Activated T-cell treated with anti-CD3 and anti-CD28 coated beads, Interleukin-2, amount 50 U/mL, for 24 hours (primary cell): ENCODE results near the gene WDR18.

Experiments
- DNase-seq: peaks from one replicate; pipeline ENCODE4 v3.0.0-alpha.2; 2020
- H3K27ac Mint-ChIP-seq: 2 replicates; pipeline ENCODE4 v1.8.0; 2020; ENCODE audit warnings: mild to moderate bottlenecking, mixed read lengths
- H3K27me3 Mint-ChIP-seq: 2 replicates; pipeline ENCODE4 v1.8.0; 2020; ENCODE audit warnings: mixed read lengths
- H3K36me3 Mint-ChIP-seq: 2 replicates; pipeline ENCODE4 v1.8.0; 2020; ENCODE audit warnings: low read depth, mixed read lengths
- H3K4me1 Mint-ChIP-seq: 2 replicates; pipeline ENCODE4 v1.8.0; 2020; ENCODE audit warnings: low read depth, mixed read lengths
- H3K4me3 Mint-ChIP-seq: 2 replicates; pipeline ENCODE4 v1.8.0; 2020; ENCODE audit warnings: mild to moderate bottlenecking, moderate library complexity, mixed read lengths
- H3K9me3 Mint-ChIP-seq: 2 replicates; pipeline ENCODE4 v1.8.0; 2020; ENCODE audit warnings: mixed read lengths

Gene WDR18

GRCh38 chr19:1000591-1001537, 16.7 kb downstream of the WDR18 start:
- H3K9me3 Mint-ChIP-seq = no peaks in the 10 kb centered on the region
- DNase-seq = no peak
- H3K27me3 Mint-ChIP-seq = peaks cover 37% of the 10 kb centered on the region
- H3K36me3 Mint-ChIP-seq = no peaks in the 10 kb centered on the region
- peak overlapping the region; percentile 41 for H3K4me3 Mint-ChIP-seq
- peaks cover 10% of the 10 kb centered on the region for H3K4me1 Mint-ChIP-seq
- H3K27ac Mint-ChIP-seq = peak overlapping the region; percentile 22

GRCh38 chr19:1001538-1002166, 17.5 kb downstream of the WDR18 start:
- Mint-ChIP-seq H3K9me3 (no peaks in the 10 kb centered on the region), H3K4me1 (peaks cover 5% of the 10 kb centered on the region), H3K4me3 (no peak overlapping the region), H3K27me3 (peaks cover 34% of the 10 kb centered on the region), H3K36me3 (peaks cover 2% of the 10 kb centered on the region), H3K27ac (no peak overlapping the region)
- peak; percentile 85 for DNase-seq

- Mint-ChIP-seq H3K4me1 (peaks cover 4% of the 10 kb centered on the region), H3K36me3 (peaks cover 7% of the 10 kb centered on the region), H3K27ac (peak overlapping the region; percentile 58), H3K9me3 (no peaks in the 10 kb centered on the region), H3K27me3 (peaks cover 32% of the 10 kb centered on the region), H3K4me3 (no peak overlapping the region)
- no peak for DNase-seq
These were observed 18.5 kb downstream of the WDR18 start for GRCh38 chr19:1002600-1002999.

GRCh38 chr19:1003283-1003682, 19.1 kb downstream of the WDR18 start:
- no peak for DNase-seq
- H3K27me3 Mint-ChIP-seq = peaks cover 25% of the 10 kb centered on the region
- peaks cover 4% of the 10 kb centered on the region for H3K4me1 Mint-ChIP-seq
- no peak overlapping the region for H3K4me3 Mint-ChIP-seq
- H3K9me3 Mint-ChIP-seq = no peaks in the 10 kb centered on the region
- H3K36me3 Mint-ChIP-seq = peaks cover 8% of the 10 kb centered on the region
- no peak overlapping the region for H3K27ac Mint-ChIP-seq

- Mint-ChIP-seq H3K27me3 (peaks cover 18% of the 10 kb centered on the region), H3K9me3 (no peaks in the 10 kb centered on the region), H3K4me3 (no peak overlapping the region), H3K36me3 (peaks cover 10% of the 10 kb centered on the region), H3K27ac (no peak overlapping the region), H3K4me1 (peaks cover 4% of the 10 kb centered on the region)
- DNase-seq = no peak
These were observed 20.2 kb downstream of the WDR18 start for GRCh38 chr19:1004204-1004802.

- H3K27ac Mint-ChIP-seq = peak overlapping the region; percentile 61
These were observed 20.9 kb downstream of the WDR18 start for GRCh38 chr19:1004803-1005664.

GRCh38 chr19:1006711-1007398, 22.7 kb downstream of the WDR18 start:
- Mint-ChIP-seq H3K36me3 (peaks cover 22% of the 10 kb centered on the region), H3K4me1 (no peaks in the 10 kb centered on the region), H3K27me3 (peaks cover 5% of the 10 kb centered on the region), H3K9me3 (no peaks in the 10 kb centered on the region), H3K4me3 (no peak overlapping the region), H3K27ac (peak overlapping the region; percentile 26)
- DNase-seq = no peak

More at GRCh38 chr19:1004803-1005664, 20.9 kb downstream of the WDR18 start:
- Mint-ChIP-seq H3K4me3 (no peak overlapping the region), H3K36me3 (peaks cover 15% of the 10 kb centered on the region), H3K27me3 (peaks cover 12% of the 10 kb centered on the region), H3K4me1 (peaks cover 4% of the 10 kb centered on the region), H3K9me3 (no peaks in the 10 kb centered on the region)
- no peak for DNase-seq

GRCh38 chr19:1007399-1008251, 23.5 kb downstream of the WDR18 start:
- no peak overlapping the region for H3K27ac Mint-ChIP-seq

GRCh38 chr19:1008268-1009040, 24.3 kb downstream of the WDR18 start:
- DNase-seq = no peak
- no peaks in the 10 kb centered on the region for H3K4me1 Mint-ChIP-seq
- peaks cover 30% of the 10 kb centered on the region for H3K36me3 Mint-ChIP-seq
- H3K9me3 Mint-ChIP-seq = no peaks in the 10 kb centered on the region
- no peak overlapping the region for H3K4me3 Mint-ChIP-seq
- H3K27ac Mint-ChIP-seq = no peak overlapping the region
- no peaks in the 10 kb centered on the region for H3K27me3 Mint-ChIP-seq

More at GRCh38 chr19:1007399-1008251, 23.5 kb downstream of the WDR18 start:
- Mint-ChIP-seq H3K36me3 (peaks cover 24% of the 10 kb centered on the region), H3K4me3 (no peak overlapping the region), H3K9me3 (no peaks in the 10 kb centered on the region), H3K27me3 (peaks cover 2% of the 10 kb centered on the region), H3K4me1 (no peaks in the 10 kb centered on the region)
- DNase-seq = no peak

- Mint-ChIP-seq H3K36me3 (peaks cover 39% of the 10 kb centered on the region), H3K4me1 (peaks cover 2% of the 10 kb centered on the region), H3K27ac (no peak overlapping the region), H3K27me3 (no peaks in the 10 kb centered on the region), H3K4me3 (no peak overlapping the region), H3K9me3 (no peaks in the 10 kb centered on the region)
- no peak for DNase-seq
These were observed 25.2 kb downstream of the WDR18 start for GRCh38 chr19:1009041-1009980.

GRCh38 chr19:1009981-1010538, 25.9 kb downstream of the WDR18 start:
- Mint-ChIP-seq H3K27me3 (no peaks in the 10 kb centered on the region), H3K4me1 (peaks cover 2% of the 10 kb centered on the region), H3K4me3 (no peak overlapping the region), H3K27ac (no peak overlapping the region), H3K9me3 (no peaks in the 10 kb centered on the region), H3K36me3 (peaks cover 39% of the 10 kb centered on the region)
- DNase-seq = no peak
